Nephron (organoid): ENCODE measurements around the gene EPS8L3.
A peak's percentile ranks its signal among the peaks of the same experiment; 100 is the strongest.
"Not testable (repeated sequence)": the region's sequence is repeated elsewhere in the genome, so short reads cannot be mapped to it uniquely, and the experiment has no call there.

ENCODE experiments used
- H3K27ac Mint-ChIP-seq, 3 experiments: 2 replicates each; pipeline ENCODE4 v1.8.0; 2020; ENCODE audit warnings: mixed read lengths in 3 of 3, mild to moderate bottlenecking in 2 of 3, moderate library complexity in 1 of 3
- H3K27me3 Mint-ChIP-seq: 2 replicates; pipeline ENCODE4 v1.8.0; 2021; ENCODE audit warnings: low read depth, mild to moderate bottlenecking, moderate library complexity, mixed read lengths
- H3K36me3 Mint-ChIP-seq: 2 replicates; pipeline ENCODE4 v1.8.0; 2020; ENCODE audit warnings: low read depth, mixed read lengths
- H3K4me1 Mint-ChIP-seq: 2 replicates; pipeline ENCODE4 v1.8.0; 2020; ENCODE audit warnings: mixed read lengths
- H3K4me3 Mint-ChIP-seq, 3 experiments: 2 replicates each; pipeline ENCODE4 v1.8.0; 2020; ENCODE audit warnings: mild to moderate bottlenecking in 3 of 3, mixed read lengths in 3 of 3, moderate library complexity in 2 of 3
- H3K9me3 Mint-ChIP-seq: 2 replicates; pipeline ENCODE4 v1.8.0; 2020; ENCODE audit warnings: mixed read lengths
- CTCF ChIP-seq, 3 experiments: fragments of 200-600 bp; sonication (generic); IDR thresholded peaks; one replicate each; pipeline ENCODE4 v1.5.0; 2021; ENCODE audit warnings: antibody characterized with exemption in 3 of 3; ENCODE audit not compliant: unreplicated experiment in 3 of 3

EPS8L3 gene

GRCh38 chr1:109751531-109752260, 12.0 kb downstream of the EPS8L3 start:
- Mint-ChIP-seq H3K27me3 (peaks cover 16% of the 10 kb centered on the region), H3K4me1 (peaks cover 12% of the 10 kb centered on the region), H3K9me3 (peaks cover 14% of the 10 kb centered on the region), H3K4me3 (no peak overlapping the region), H3K36me3 (no peaks in the 10 kb centered on the region), H3K27ac (no peak overlapping the region)
- TF ChIP-seq CTCF (IDR thresholded peaks at IDR 0.05; ENCODE audit: unreplicated experiment in 3 of 3): no peak

- Mint-ChIP-seq H3K4me1 (peaks cover 12% of the 10 kb centered on the region), H3K4me3 (no peak overlapping the region), H3K27ac (no peak overlapping the region), H3K9me3 (peaks cover 17% of the 10 kb centered on the region), H3K27me3 (peaks cover 16% of the 10 kb centered on the region), H3K36me3 (no peaks in the 10 kb centered on the region)
- no peak for TF ChIP-seq CTCF (IDR thresholded peaks at IDR 0.05; ENCODE audit: unreplicated experiment in 3 of 3)
Measured at GRCh38 chr1:109750920-109751319, 12.8 kb downstream of the EPS8L3 start.

- no peaks in the 10 kb centered on the region for H3K36me3 Mint-ChIP-seq
- peaks cover 17% of the 10 kb centered on the region for H3K9me3 Mint-ChIP-seq
- peaks cover 16% of the 10 kb centered on the region for H3K27me3 Mint-ChIP-seq
- peaks cover 12% of the 10 kb centered on the region for H3K4me1 Mint-ChIP-seq
- TF ChIP-seq CTCF (IDR thresholded peaks at IDR 0.05; ENCODE audit: unreplicated experiment in 3 of 3): no peak
- no peak overlapping the region for H3K27ac Mint-ChIP-seq
- no peak overlapping the region for H3K4me3 Mint-ChIP-seq
Measured at GRCh38 chr1:109750241-109750882, 13.4 kb downstream of the EPS8L3 start.

- no peaks in the 10 kb centered on the region for H3K36me3 Mint-ChIP-seq
- peaks cover 6% of the 10 kb centered on the region for H3K4me1 Mint-ChIP-seq
- H3K9me3 Mint-ChIP-seq: peaks cover 17% of the 10 kb centered on the region
Measured at GRCh38 chr1:109749221-109749620, 14.5 kb downstream of the EPS8L3 start.

GRCh38 chr1:109748311-109748710, 15.4 kb downstream of the EPS8L3 start:
- H3K4me1 Mint-ChIP-seq, H3K27ac Mint-ChIP-seq, H3K36me3 Mint-ChIP-seq, H3K4me3 Mint-ChIP-seq: not testable (repeated sequence)
- Mint-ChIP-seq H3K9me3 (peaks cover 17% of the 10 kb centered on the region), H3K27me3 (peaks cover 16% of the 10 kb centered on the region)

More at GRCh38 chr1:109749221-109749620, 14.5 kb downstream of the EPS8L3 start:
- H3K27ac Mint-ChIP-seq: no peak overlapping the region
- no peak for TF ChIP-seq CTCF (IDR thresholded peaks at IDR 0.05; ENCODE audit: unreplicated experiment in 3 of 3)
- peaks cover 16% of the 10 kb centered on the region for H3K27me3 Mint-ChIP-seq
- H3K4me3 Mint-ChIP-seq: no peak overlapping the region

- Mint-ChIP-seq H3K36me3 (peaks cover 21% of the 10 kb centered on the region), H3K27me3 (peaks cover 8% of the 10 kb centered on the region), H3K4me3 (peak within 1 kb of the TSS; percentile 81 to 90 (median 86)), H3K4me1 (peaks cover 11% of the 10 kb centered on the region), H3K27ac (peak within 1 kb of the TSS; percentile 62 to 90 (median 69)), H3K9me3 (no peaks in the 10 kb centered on the region)
- no peak for TF ChIP-seq CTCF (IDR thresholded peaks at IDR 0.05; ENCODE audit: unreplicated experiment in 3 of 3)
Measured at GRCh38 chr1:109740615-109741373, 22.9 kb downstream of the EPS8L3 start, which contains the start of gene GSTM3. GSTM3 (minus strand) TSS chr1:109741038; CDS start chr1:109740287, 751 bp downstream.
